Measurements from ENCODE around the gene RGL1. TPM values are rescaled to one million over a fixed set of nuclear protein-coding genes. Genes with fewer than 3 reads are reported as not detected.

RGL1 gene
- total RNA-seq, 1 experiment from 2014 or later: 1.3 TPM

DNA sequence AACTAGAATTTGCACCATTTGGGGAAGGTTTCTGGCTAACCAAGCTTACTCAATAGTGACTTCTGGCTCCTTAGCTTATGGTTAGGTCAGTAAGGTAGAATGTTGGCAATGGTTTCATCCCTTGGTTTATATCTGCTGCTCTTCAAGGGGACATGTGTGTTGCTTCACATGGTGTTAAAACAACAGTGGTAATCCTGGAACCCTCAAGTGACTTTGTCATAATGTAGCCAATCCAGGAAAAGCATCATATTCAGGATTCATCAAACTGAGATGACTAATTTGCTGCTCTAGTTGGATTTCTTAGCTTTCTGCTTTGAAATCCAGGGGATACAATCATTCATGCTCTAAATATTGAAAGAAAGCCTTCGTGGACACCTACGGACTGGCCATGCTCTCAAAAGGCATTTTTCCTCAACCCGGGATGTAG, 108.7 kb downstream of the RGL1 start:
- TF ChIP-seq, protein P1, sequence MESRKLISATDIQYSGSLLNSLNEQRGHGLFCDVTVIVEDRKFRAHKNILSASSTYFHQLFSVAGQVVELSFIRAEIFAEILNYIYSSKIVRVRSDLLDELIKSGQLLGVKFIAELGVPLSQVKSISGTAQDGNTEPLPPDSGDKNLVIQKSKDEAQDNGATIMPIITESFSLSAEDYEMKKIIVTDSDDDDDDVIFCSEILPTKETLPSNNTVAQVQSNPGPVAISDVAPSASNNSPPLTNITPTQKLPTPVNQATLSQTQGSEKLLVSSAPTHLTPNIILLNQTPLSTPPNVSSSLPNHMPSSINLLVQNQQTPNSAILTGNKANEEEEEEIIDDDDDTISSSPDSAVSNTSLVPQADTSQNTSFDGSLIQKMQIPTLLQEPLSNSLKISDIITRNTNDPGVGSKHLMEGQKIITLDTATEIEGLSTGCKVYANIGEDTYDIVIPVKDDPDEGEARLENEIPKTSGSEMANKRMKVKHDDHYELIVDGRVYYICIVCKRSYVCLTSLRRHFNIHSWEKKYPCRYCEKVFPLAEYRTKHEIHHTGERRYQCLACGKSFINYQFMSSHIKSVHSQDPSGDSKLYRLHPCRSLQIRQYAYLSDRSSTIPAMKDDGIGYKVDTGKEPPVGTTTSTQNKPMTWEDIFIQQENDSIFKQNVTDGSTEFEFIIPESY (IDR thresholded peaks at IDR 0.05; ENCODE audit: extremely low read depth, insufficient replicate concordance, low read length): no peak
- TF ChIP-seq, protein P2, sequence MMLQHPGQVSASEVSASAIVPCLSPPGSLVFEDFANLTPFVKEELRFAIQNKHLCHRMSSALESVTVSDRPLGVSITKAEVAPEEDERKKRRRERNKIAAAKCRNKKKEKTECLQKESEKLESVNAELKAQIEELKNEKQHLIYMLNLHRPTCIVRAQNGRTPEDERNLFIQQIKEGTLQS (IDR thresholded peaks at IDR 0.05): no peak
- TF ChIP-seq, protein P3, sequence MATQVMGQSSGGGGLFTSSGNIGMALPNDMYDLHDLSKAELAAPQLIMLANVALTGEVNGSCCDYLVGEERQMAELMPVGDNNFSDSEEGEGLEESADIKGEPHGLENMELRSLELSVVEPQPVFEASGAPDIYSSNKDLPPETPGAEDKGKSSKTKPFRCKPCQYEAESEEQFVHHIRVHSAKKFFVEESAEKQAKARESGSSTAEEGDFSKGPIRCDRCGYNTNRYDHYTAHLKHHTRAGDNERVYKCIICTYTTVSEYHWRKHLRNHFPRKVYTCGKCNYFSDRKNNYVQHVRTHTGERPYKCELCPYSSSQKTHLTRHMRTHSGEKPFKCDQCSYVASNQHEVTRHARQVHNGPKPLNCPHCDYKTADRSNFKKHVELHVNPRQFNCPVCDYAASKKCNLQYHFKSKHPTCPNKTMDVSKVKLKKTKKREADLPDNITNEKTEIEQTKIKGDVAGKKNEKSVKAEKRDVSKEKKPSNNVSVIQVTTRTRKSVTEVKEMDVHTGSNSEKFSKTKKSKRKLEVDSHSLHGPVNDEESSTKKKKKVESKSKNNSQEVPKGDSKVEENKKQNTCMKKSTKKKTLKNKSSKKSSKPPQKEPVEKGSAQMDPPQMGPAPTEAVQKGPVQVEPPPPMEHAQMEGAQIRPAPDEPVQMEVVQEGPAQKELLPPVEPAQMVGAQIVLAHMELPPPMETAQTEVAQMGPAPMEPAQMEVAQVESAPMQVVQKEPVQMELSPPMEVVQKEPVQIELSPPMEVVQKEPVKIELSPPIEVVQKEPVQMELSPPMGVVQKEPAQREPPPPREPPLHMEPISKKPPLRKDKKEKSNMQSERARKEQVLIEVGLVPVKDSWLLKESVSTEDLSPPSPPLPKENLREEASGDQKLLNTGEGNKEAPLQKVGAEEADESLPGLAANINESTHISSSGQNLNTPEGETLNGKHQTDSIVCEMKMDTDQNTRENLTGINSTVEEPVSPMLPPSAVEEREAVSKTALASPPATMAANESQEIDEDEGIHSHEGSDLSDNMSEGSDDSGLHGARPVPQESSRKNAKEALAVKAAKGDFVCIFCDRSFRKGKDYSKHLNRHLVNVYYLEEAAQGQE (IDR thresholded peaks at IDR 0.05; ENCODE audit: low read depth): no peak
- TF ChIP-seq SRF (IDR thresholded peaks at IDR 0.05; ENCODE audit: low read depth) (no peak), ELF1 (IDR thresholded peaks at IDR 0.05; ENCODE audit: borderline replicate concordance, low read depth) (no peak), RAD21 (IDR thresholded peaks at IDR 0.05; ENCODE audit: low read depth) (no peak), EZH2 (IDR thresholded peaks at IDR 0.05) (no peak), CEBPB (IDR thresholded peaks at IDR 0.05; ENCODE audit: low read depth) (no peak), CBX3 (IDR thresholded peaks at IDR 0.05; ENCODE audit: low read depth) (no peak), JUND (IDR thresholded peaks at IDR 0.05) (no peak), ZNF274 (IDR thresholded peaks at IDR 0.05; ENCODE audit: low read depth, low read length) (no peak), YY1 (IDR thresholded peaks at IDR 0.05; ENCODE audit: extremely low read depth, insufficient replicate concordance, low read depth, low read length) (no peak), EGR1 (IDR thresholded peaks at IDR 0.05; ENCODE audit: low read depth) (no peak), SIN3A (IDR thresholded peaks at IDR 0.05; ENCODE audit: low read depth) (no peak), ZFX (IDR thresholded peaks at IDR 0.05) (no peak), EZH2phosphoT487 (IDR thresholded peaks at IDR 0.05; ENCODE audit: borderline replicate concordance) (no peak)
- TF ChIP-seq, protein P4, sequence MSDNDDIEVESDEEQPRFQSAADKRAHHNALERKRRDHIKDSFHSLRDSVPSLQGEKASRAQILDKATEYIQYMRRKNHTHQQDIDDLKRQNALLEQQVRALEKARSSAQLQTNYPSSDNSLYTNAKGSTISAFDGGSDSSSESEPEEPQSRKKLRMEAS (IDR thresholded peaks at IDR 0.05): no peak
- no TSS peak for BruUV-seq (replicated peaks)
- ATAC-seq: no peak
- H3K27me3 ChIP-seq (ENCODE audit: insufficient read depth, low read length): no peaks in the 10 kb centered on the region
- ChIA-PET RAD21 (ENCODE audit: low non-redundant PET in 1 of 2, low total read pairs in 2 of 2, uncharacterized antibody in 2 of 2, unreplicated experiment in 2 of 2) (no interaction called here), CTCF (interaction anchor here (3.8 kb wide), 1 partner anchor 259 kb away, joined by 83 read pairs; the partner anchor contains the start of gene APOBEC4), POLR2A (no interaction called here)
- no peaks in the 10 kb centered on the region for H3K9me3 ChIP-seq (ENCODE audit: control insufficient read depth in 1 of 2, insufficient read depth in 1 of 2, low read depth in 1 of 2, low read length in 2 of 2)
- no peak overlapping the region for H3K4me3 ChIP-seq (replicated peaks in 1 of 2; ENCODE audit: low read depth in 1 of 2, low read length in 2 of 2)
- no peak overlapping the region for H2AFZ ChIP-seq (ENCODE audit: low read depth, low read length, poor library complexity, severe bottlenecking)
- no peak overlapping the region for H3K4me2 ChIP-seq (ENCODE audit: low read length)
- no peak overlapping the region for H3K9ac ChIP-seq (ENCODE audit: low read length)
- no peaks in the 10 kb centered on the region for H3K9me2 ChIP-seq (ENCODE audit: insufficient read depth)
- no peak for DNase-seq (ENCODE audit: low read depth, low spot score)
- H3K79me2 ChIP-seq (ENCODE audit: insufficient read depth, low read length): no peaks in the 10 kb centered on the region
- peaks cover 2 to 12% of the 10 kb centered on the region in 2 experiments; a peak in 2 of 4 replicates for H3K4me1 ChIP-seq (ENCODE audit: control insufficient read depth in 1 of 2, insufficient read depth in 2 of 2, low read length in 2 of 2)
- no peak overlapping the region for H3K27ac ChIP-seq (ENCODE audit: low read depth, low read length)
- H3K36me3 ChIP-seq (ENCODE audit: control insufficient read depth in 1 of 2, insufficient read depth in 2 of 2, low read length in 2 of 2): no peaks in the 10 kb centered on the region
- intact Hi-C loops (cut with micrococcal nuclease): loop anchor here (10.0 kb wide), 2 partner anchors 229 to 751 kb away; no protein-coding TSS in a partner anchor
- H4K20me1 ChIP-seq (ENCODE audit: insufficient read depth): no peaks in the 10 kb centered on the region
